Uterus (tissue), 4 donors: ENCODE results near the gene SPEM3. TPM values are rescaled to one million over a fixed set of nuclear protein-coding genes. Genes with fewer than 3 reads are reported as not detected.

Source experiments
- DNase-seq, 2 donors: peaks; one replicate each; pipeline ENCODE4 v3.0.0-alpha.2; 2019 to 2020
- H3K27ac ChIP-seq, 2 donors: fragments of 200-600 bp; sonication (generic); 1 replicate in 1 of 2; 2 replicates in 1 of 2; pipeline ENCODE4 v1.5.1; 2016 to 2018
- H3K27me3 ChIP-seq, 2 donors: fragments of 200-600 bp; sonication (generic); one replicate each; pipeline ENCODE4 v1.5.1; 2018 to 2019; ENCODE audit warnings: control low read depth in 1 of 2
- H3K36me3 ChIP-seq, 2 donors: fragments of 200-600 bp; sonication (generic); one replicate each; pipeline ENCODE4 v1.5.1; 2019; ENCODE audit warnings: control low read depth in 1 of 2
- H3K4me1 ChIP-seq, 2 donors: fragments of 200-600 bp; sonication (generic); one replicate each; pipeline ENCODE4 v1.5.1; 2018 to 2019; ENCODE audit warnings: control low read depth in 1 of 2
- H3K4me3 ChIP-seq, 2 donors: fragments of 200-600 bp; sonication (generic); 1 replicate in 1 of 2; 2 replicates in 1 of 2; pipeline ENCODE4 v1.5.1; 2018 to 2019; ENCODE audit warnings: mild to moderate bottlenecking in 1 of 2
- H3K9me3 ChIP-seq, 2 donors: fragments of 200-600 bp; sonication (generic); one replicate each; pipeline ENCODE4 v1.5.1; 2019; ENCODE audit warnings: control low read depth in 1 of 2
- CTCF ChIP-seq, 4 experiments: fragments of 200-600 bp in 2 of 4; fragments of 450-650 bp in 2 of 4; sonication (generic) in 2 of 4; IDR thresholded peaks; one replicate each; pipeline ENCODE4 v1.5.1; 2016 to 2019; ENCODE audit warnings: antibody characterized with exemption in 4 of 4, mild to moderate bottlenecking in 2 of 4, moderate library complexity in 1 of 4
- POLR2A ChIP-seq, 2 donors: fragments of 450-650 bp; IDR thresholded peaks; one replicate each; pipeline ENCODE4 v1.6.1; 2016; ENCODE audit warnings: antibody characterized with exemption in 2 of 2, mild to moderate bottlenecking in 1 of 2, moderate library complexity in 1 of 2
- intact Hi-C: fragments of 100-400 bp; cut with DNase I; formaldehyde crosslinking; loops from one replicate; pipeline ENCODE4 v1.15.1; 2023; ENCODE audit warnings: low total_unique reads
- total RNA-seq, 4 donors: library from RNA; depleted of rRNA in 3 of 4; stranded (reverse); fragments of >200 nt in 3 of 4; gene quantifications; one replicate each; pipeline versions ENCODE4 v1.1.0 to v1.2.4, GENCODE V29; 2014 to 2023
- donor health status: DM: yes; HTN: yes; CAD: no.

Gene SPEM3
- total RNA-seq, 4 donors from 2014 or later: not detected

- Histone ChIP-seq H3K4me1 (no peaks in the 10 kb centered on the region), H3K27me3 (no peaks in the 10 kb centered on the region), H3K27ac (no peak overlapping the region), H3K9me3 (no peaks in the 10 kb centered on the region), H3K4me3 (no peak overlapping the region), H3K36me3 (no peaks in the 10 kb centered on the region)
- no peak for TF ChIP-seq CTCF (IDR thresholded peaks at IDR 0.05)
- TF ChIP-seq POLR2A (IDR thresholded peaks at IDR 0.05): no peak
- intact Hi-C loops: no loop called here
- no peak for DNase-seq
Measured at GRCh38 chr17:7416323-7416722, 12.3 kb upstream of the SPEM3 start.

DNA sequence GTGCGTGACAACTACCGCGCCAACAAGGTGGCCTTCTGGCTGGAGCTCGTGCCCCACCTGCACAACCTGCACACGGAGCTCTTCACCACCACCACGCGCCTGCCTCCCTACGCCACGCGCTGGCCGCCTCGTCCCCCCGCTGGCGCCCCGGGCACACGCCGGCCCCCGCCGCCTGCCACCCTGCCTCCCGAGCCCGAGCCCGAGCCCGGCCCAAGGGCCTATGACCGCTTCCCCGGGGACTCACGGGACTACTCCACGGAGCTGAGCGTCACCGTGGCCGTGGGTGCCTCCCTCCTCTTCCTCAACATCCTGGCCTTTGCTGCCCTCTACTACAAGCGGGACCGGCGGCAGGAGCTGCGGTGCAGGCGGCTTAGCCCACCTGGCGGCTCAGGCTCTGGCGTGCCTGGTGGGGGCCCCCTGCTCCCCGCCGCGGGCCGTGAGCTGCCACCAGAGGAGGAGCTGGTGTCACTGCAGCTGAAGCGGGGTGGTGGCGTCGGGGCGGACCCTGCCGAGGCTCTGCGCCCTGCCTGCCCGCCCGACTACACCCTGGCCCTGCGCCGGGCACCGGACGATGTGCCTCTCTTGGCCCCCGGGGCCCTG lies 11.5 kb upstream of the SPEM3 start:
- no peaks in the 10 kb centered on the region for H3K27me3 ChIP-seq
- intact Hi-C loops: no loop called here
- H3K4me3 ChIP-seq: no peak overlapping the region
- DNase-seq: no peak
- no peaks in the 10 kb centered on the region for H3K36me3 ChIP-seq
- no peaks in the 10 kb centered on the region for H3K4me1 ChIP-seq
- TF ChIP-seq POLR2A (IDR thresholded peaks at IDR 0.05) (no peak), CTCF (IDR thresholded peaks at IDR 0.05) (no peak)
- H3K27ac ChIP-seq: no peak overlapping the region
- no peaks in the 10 kb centered on the region for H3K9me3 ChIP-seq

DNA sequence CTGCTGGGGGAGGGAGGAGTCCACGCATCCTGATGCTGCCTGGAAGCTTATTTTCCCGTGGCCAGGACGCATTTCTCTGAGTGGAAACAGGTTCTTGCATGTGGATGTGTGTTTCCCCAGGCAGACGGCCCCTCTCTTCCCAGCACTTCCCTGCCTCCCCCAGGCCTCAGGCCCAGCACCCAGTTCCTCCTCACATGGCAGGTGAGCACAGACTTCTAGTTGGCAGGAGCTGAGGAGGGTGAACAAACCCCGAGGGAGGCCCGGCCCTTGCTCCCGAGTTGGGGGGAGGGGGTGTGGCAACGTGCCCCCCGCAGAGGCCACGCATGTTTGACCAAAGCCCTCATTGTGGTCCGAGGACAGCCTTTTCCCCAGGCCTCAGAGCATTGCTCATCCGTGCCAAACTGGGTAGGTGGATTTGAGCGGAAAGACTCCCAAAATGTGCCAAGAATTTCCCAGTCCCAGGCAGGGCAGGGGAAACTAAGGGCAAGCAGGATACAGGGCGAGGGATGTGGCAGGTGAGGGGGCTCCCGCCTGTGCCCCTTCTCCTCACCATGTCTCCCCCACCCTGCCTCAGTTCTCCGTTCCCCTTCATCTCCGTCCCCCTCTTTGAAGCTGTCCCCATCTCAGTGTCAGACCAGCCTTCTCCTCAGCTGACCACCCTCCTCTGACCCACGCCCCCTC lies 10.0 kb upstream of the SPEM3 start:
- Histone ChIP-seq H3K27me3 (no peaks in the 10 kb centered on the region), H3K27ac (no peak overlapping the region)
- intact Hi-C loops: no loop called here

GRCh38 chr17:7419819-7420610 lies 8.6 kb upstream of the SPEM3 start, which contains the start of gene SPEM1:
TSS of gene SPEM1 (plus strand) at chr17:7420324. CDS start at chr17:7420385, 61 bp downstream.
- H3K36me3 ChIP-seq: no peaks in the 10 kb centered on the region
- TF ChIP-seq POLR2A (IDR thresholded peaks at IDR 0.05): no peak
- no peak for TF ChIP-seq CTCF (IDR thresholded peaks at IDR 0.05)
- H3K9me3 ChIP-seq: no peaks in the 10 kb centered on the region
- intact Hi-C loops: no loop called here
- no peaks in the 10 kb centered on the region for H3K4me1 ChIP-seq
- DNase-seq: no peak
- no peak within 1 kb of the TSS for H3K27ac ChIP-seq
- no peak within 1 kb of the TSS for H3K4me3 ChIP-seq
- no peaks in the 10 kb centered on the region for H3K27me3 ChIP-seq

More for the DNA sequence above, 10.0 kb upstream of the SPEM3 start:
- TF ChIP-seq POLR2A (IDR thresholded peaks at IDR 0.05) (no peak), CTCF (IDR thresholded peaks at IDR 0.05) (no peak)
- H3K4me3 ChIP-seq: no peak overlapping the region
- no peaks in the 10 kb centered on the region for H3K9me3 ChIP-seq
- H3K4me1 ChIP-seq: no peaks in the 10 kb centered on the region
- DNase-seq: no peak
- no peaks in the 10 kb centered on the region for H3K36me3 ChIP-seq

DNA sequence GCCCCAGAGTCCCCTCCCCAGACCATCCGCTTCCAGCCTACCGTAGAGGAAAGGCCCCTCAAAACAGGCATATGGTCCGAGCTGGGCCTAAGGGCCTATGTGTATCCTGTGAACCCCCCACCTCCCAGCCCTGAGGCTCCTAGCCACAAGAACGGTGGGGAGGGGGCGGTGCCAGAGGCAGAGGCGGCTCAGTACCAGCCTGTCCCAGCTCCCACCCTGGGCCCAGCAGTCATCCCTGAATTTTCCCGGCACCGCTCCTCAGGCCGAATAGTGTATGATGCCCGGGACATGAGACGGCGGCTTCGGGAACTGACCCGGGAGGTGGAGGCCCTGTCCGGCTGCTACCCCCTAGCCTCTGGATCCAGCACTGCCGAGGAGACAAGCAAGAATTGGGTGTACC lies 7.5 kb upstream of the SPEM3 start:
- Histone ChIP-seq H3K4me1 (no peaks in the 10 kb centered on the region), H3K4me3 (no peak overlapping the region), H3K9me3 (no peaks in the 10 kb centered on the region), H3K27ac (no peak overlapping the region), H3K27me3 (no peaks in the 10 kb centered on the region), H3K36me3 (no peaks in the 10 kb centered on the region)
- no peak for DNase-seq
- TF ChIP-seq CTCF (IDR thresholded peaks at IDR 0.05) (no peak), POLR2A (IDR thresholded peaks at IDR 0.05) (no peak)
- intact Hi-C loops: no loop called here
